Aorta (tissue), 5 donors: ENCODE data around the gene RTEL1. TPM values are rescaled to one million over a fixed set of nuclear protein-coding genes. Genes with fewer than 3 reads are reported as not detected.

Experiments
- ATAC-seq: fragments of 200-7000 bp; cut with Tn5 transposase; one replicate; pipeline ENCODE4 v1.9.1; 2022; ENCODE audit warnings: moderate library complexity; ENCODE audit not compliant: low FRiP score
- DNase-seq, 2 donors: peaks; one replicate each; pipeline ENCODE4 v3.0.0-alpha.2; 2020
- H3K27ac ChIP-seq, 2 donors: one replicate each; pipeline ENCODE4 v1.5.1; 2013; ENCODE audit warnings: low read length in 2 of 2, mild to moderate bottlenecking in 2 of 2, moderate library complexity in 2 of 2, control low read depth in 1 of 2, inconsistent platforms in 1 of 2, low read depth in 1 of 2
- H3K27me3 ChIP-seq, 2 donors: one replicate each; pipeline ENCODE4 v1.6.1; 2013; ENCODE audit warnings: control low read depth in 1 of 2, low read length in 1 of 2, mild to moderate bottlenecking in 1 of 2, moderate library complexity in 1 of 2; ENCODE audit not compliant: insufficient read depth in 2 of 2, control insufficient read depth in 1 of 2
- H3K36me3 ChIP-seq, 2 donors: one replicate each; pipeline ENCODE4 v1.6.1; 2013; ENCODE audit warnings: control low read depth in 1 of 2, low read length in 1 of 2, mild to moderate bottlenecking in 1 of 2; ENCODE audit not compliant: insufficient read depth in 2 of 2, control insufficient read depth in 1 of 2
- H3K4me1 ChIP-seq, 2 donors: one replicate each; pipeline ENCODE4 v1.6.1; 2013; ENCODE audit warnings: low read length in 2 of 2, control low read depth in 1 of 2, mild to moderate bottlenecking in 1 of 2, moderate library complexity in 1 of 2; ENCODE audit not compliant: insufficient read depth in 2 of 2, control insufficient read depth in 1 of 2
- H3K4me3 ChIP-seq, 2 donors: one replicate each; pipeline ENCODE4 v1.5.1; 2013; ENCODE audit warnings: low read length in 2 of 2, control low read depth in 1 of 2, mild to moderate bottlenecking in 1 of 2
- H3K9me3 ChIP-seq: one replicate; pipeline ENCODE4 v1.6.1; 2013; ENCODE audit warnings: mild to moderate bottlenecking, low read length; ENCODE audit not compliant: control insufficient read depth
- WGBS, 2 donors: extraction: QIAGEN DNeasy Blood & Tissue Kit; methylation state at CpG; one replicate each; pipeline ENCODE4 v1.1.7; 2013; 5-methylcytosine and 5-hydroxymethylcytosine counted together
- intact Hi-C, 2 donors: fragments of 100-400 bp; cut with DNase I; formaldehyde crosslinking; loops; one replicate each; pipeline versions ENCODE4 v1.14.2 to v1.15.0; 2022
- polyA plus RNA-seq, 2 donors: library from polyadenylated mRNA; stranded (reverse); fragments of 200-250 nt; gene quantifications; one replicate each; pipeline ENCODE4 v1.2.3, GENCODE V29; 2013
- total RNA-seq, 2 donors: library from RNA; stranded (reverse); fragmentation: NEBNext Ultra II Directional; extraction: Animal tissue kit (Norgen Biotek cat#: 25700); gene quantifications; one replicate each; pipeline ENCODE4 v1.2.1, GENCODE V29; 2021
- donor health status: healthy with polysubstance abuse.
- donor health status: Bipolar disorder and iron deficiency.
- donor health status: DM: no; HTN: no; CAD: no.
- donor health status: DM: no; HTN: no; CAD: no.
- donor health status: DM: yes; HTN: yes; CAD: no.

The RTEL1 gene
- total and polyA plus RNA-seq, 4 donors: 6.8 to 114 (median 39.3) TPM

DNA sequence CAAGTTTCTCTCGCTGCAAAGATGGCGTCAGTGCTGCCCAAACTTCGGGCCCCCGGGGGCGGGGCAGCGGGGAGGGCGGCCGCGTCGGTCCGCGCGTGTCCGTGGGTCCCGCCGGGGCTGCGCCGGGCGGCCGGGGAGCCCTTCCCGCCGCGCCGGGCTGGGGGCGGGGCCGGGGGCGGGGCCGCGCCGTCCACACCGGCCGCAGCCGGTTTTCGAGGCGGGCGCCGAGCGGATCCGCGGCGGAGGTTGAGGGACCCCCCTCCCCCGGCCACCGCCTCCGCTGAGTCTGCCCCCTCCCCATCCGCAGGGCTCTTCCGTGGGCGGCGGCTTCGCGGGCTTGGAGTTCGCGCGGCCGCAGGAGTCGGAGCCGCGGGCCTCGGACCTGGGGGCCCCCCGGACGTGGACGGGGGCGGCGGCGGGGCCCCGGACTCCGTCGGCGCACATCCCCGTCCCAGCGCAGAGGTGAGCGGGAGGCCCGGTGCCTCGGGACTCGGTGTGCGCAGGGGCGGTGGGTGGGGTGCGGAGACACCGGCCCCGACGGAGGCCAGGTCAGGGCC is 82.0 kb downstream of the RTEL1 start:
- peaks cover 0 to 1% of the 10 kb centered on the region in 2 donors for H3K36me3 ChIP-seq
- peak overlapping the region; percentile 63 to 68 for H3K27ac ChIP-seq
- intact Hi-C loops: no loop called here
- ATAC-seq (peak; percentile 0), DNase-seq (peak; percentile 73 to 86)
- H3K9me3 ChIP-seq: no peaks in the 10 kb centered on the region
- 0 to 1% methylated on average over 42 to 80 of the region's 80 CpGs for WGBS, 2 donors
- H3K4me3 ChIP-seq: peak overlapping the region; percentile 73 to 77
- no peaks in the 10 kb centered on the region for H3K27me3 ChIP-seq
- H3K4me1 ChIP-seq: no peaks in the 10 kb centered on the region

DNA sequence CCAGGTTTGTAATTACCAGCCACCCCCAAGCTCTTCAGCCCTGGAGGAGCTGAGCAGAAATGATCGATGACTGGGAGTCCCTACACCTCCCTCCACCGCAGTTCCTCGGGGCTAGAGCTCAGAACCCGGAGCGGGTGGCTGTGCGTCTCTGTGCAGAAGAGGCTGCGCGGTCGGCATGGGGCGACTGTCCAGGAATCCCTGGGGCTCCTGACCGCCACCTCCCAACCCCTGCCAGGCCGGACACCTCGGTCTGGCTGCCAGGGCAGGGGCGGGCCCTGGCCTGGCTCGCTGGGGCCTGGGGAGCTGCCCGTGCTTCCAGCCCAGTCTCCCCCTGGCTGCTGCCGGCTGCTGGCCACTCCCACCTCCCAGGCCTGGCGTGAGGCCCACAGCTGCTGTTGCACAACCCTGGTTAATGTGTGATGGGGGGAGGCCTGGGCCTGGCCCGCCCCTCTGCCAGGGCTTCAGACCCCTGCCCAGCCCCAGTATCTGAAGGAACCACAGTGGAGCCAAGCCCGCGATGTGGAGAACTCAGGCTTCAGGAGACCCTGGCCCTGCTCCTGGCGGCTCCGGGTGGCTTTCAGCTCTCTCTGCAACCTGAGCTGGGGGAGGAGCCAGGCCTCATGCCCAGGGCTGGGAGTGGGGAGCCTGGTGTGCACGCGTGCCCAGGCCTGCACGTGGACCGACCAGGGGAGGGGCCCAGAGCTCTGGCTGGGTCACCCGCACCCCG is 82.7 kb downstream of the RTEL1 start:
- DNase-seq (peak; percentile 95 to 98), ATAC-seq (peak; percentile 89)
- H3K36me3 ChIP-seq: peaks cover 0 to 1% of the 10 kb centered on the region in 2 donors
- no peaks in the 10 kb centered on the region for H3K4me1 ChIP-seq
- H3K27me3 ChIP-seq: no peaks in the 10 kb centered on the region
- 1% methylated on average over 27 to 29 of the region's 29 CpGs for WGBS, 2 donors
- H3K27ac ChIP-seq: peak overlapping the region in 1 of 2 donors; percentile 68
- intact Hi-C loops: no loop called here
- H3K4me3 ChIP-seq: peak overlapping the region; percentile 73 to 77
- H3K9me3 ChIP-seq: no peaks in the 10 kb centered on the region

DNA sequence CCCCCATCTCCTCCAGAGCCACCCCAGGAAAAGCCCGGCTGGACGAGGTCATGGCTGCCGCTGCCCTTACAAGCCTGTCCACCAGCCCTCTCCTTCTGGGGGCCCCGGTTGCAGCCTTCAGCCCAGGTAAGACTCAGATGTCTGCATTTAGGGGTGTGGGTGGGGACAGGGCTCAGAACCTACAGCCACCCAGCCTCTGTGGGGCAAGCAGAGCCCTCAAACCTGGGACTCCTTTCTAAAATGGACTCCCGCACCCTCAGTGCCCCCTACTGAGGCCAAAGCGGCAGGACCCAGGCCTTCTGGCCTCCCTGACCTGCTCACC is 83.2 kb downstream of the RTEL1 start:
- H3K27ac ChIP-seq: no peak overlapping the region
- peaks cover 0 to 1% of the 10 kb centered on the region in 2 donors for H3K36me3 ChIP-seq
- peak overlapping the region in 1 of 2 donors; percentile 77 for H3K4me3 ChIP-seq
- no peak for ATAC-seq
- no peaks in the 10 kb centered on the region for H3K27me3 ChIP-seq
- no peaks in the 10 kb centered on the region for H3K9me3 ChIP-seq
- intact Hi-C loops: no loop called here
- H3K4me1 ChIP-seq: no peaks in the 10 kb centered on the region
- no peak for DNase-seq
- WGBS, 2 donors: 12 to 23% methylated on average over 6 of the region's 6 CpGs

DNA sequence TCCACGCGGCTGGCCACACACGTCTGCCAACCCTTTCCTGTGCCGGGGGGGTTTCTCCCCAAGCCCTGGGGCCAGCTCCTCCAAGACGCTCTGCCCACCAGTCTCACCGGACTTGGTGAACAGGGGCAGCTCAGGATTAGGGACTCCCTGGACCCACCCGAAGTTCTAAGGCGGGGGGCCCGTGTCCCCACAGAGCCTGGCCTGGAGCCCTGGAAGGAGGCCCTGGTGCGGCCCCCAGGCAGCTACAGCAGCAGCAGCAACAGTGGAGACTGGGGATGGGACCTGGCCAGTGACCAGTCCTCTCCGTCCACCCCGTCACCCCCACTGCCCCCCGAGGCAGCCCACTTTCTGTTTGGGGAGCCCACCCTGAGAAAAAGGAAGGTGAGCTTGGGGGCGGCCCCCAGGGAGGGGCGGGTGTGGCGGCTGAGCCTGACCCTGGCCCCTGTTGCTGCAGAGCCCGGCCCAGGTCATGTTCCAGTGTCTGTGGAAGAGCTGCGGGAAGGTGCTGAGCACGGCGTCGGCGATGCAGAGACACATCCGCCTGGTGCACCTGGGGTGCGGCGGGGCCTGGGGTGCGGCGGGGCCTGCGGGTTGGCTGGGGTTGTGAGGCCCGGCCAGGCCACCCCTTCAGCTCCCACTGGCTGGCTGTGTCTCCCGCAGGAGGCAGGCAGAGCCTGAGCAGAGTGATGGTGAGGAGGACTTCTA is 83.7 kb downstream of the RTEL1 start:
- WGBS, 2 donors: 82 to 83% methylated on average over 29 to 30 of the region's 30 CpGs
- Histone ChIP-seq H3K9me3 (no peaks in the 10 kb centered on the region), H3K36me3 (peaks cover 0 to 1% of the 10 kb centered on the region in 2 donors), H3K27me3 (no peaks in the 10 kb centered on the region), H3K4me3 (no peak overlapping the region), H3K4me1 (no peaks in the 10 kb centered on the region), H3K27ac (no peak overlapping the region)
- DNase-seq (peak; percentile 56 to 71), ATAC-seq (no peak)
- intact Hi-C loops: no loop called here

DNA sequence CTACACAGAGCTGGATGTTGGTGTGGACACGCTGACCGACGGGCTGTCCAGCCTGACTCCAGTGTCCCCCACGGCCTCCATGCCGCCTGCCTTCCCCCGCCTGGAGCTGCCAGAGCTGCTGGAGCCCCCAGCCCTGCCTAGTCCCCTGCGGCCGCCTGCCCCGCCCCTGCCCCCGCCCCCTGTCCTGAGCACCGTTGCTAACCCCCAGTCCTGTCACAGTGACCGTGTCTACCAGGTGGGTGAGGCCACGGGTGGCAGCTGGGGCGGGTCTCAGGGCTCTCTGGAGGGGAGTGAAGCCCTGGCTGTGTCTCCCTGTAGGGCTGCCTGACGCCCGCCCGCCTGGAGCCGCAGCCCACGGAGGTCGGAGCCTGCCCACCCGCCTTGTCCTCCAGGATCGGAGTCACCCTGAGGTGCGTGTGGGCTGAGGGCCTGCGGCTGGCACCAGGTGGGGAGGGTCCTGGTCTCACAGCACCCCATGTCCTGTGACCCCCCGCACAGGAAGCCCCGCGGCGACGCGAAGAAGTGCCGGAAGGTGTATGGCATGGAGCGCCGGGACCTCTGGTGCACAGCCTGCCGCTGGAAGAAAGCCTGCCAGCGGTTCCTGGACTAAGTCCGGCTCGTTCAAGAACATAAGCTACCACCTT is 84.4 kb downstream of the RTEL1 start:
- peak in 1 of 2 donors; percentile 76 for DNase-seq
- Histone ChIP-seq H3K4me3 (no peak overlapping the region), H3K27me3 (no peaks in the 10 kb centered on the region), H3K36me3 (peaks cover 0 to 1% of the 10 kb centered on the region in 2 donors), H3K4me1 (no peaks in the 10 kb centered on the region), H3K9me3 (no peaks in the 10 kb centered on the region), H3K27ac (no peak overlapping the region)
- intact Hi-C loops: no loop called here
- 83 to 85% methylated on average over 36 to 37 of the region's 37 CpGs for WGBS, 2 donors
- no peak for ATAC-seq

DNA sequence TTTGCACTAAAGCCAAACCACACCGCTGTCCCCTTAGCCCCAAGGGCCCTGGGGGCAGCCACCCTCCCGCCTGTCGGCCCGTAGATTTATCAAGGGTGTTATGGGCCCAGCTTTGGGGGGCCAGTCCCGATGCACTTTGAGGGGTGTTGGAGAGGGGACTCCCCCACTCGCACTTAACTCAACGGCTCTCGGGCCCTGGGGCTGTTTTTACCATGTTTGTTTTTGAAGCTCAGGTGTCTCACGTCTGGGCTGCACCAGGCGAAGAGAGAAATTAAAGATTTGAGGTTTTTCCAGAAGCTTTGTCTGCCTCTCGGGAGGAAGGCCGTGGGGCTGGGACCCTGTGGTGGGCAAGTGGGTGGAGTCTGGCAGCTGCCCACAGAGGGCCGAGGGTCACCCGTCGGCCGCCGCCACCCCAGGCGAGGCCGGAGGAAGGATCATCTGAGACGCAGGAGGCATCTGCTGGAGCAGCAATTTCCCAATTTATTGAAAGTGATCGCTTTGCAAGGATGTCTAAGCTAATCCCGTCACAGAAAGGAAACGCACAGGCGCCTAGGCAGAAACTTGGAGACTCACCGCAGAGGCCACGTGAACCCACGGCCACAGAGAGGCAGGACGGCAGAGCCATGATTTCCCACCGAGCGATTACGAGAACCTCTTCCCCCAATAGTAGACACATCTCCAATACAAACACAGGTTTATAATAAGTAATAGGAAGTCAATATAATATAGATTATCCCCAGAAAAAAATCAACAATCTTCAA is 85.3 kb downstream of the RTEL1 start:
- no peak overlapping the region for H3K4me3 ChIP-seq
- no peak for ATAC-seq
- WGBS, 2 donors: 82 to 85% methylated on average over 31 of the region's 31 CpGs
- H3K36me3 ChIP-seq: peaks cover 0 to 1% of the 10 kb centered on the region in 2 donors
- intact Hi-C loops: no loop called here
- no peaks in the 10 kb centered on the region for H3K4me1 ChIP-seq
- no peak overlapping the region for H3K27ac ChIP-seq
- no peaks in the 10 kb centered on the region for H3K27me3 ChIP-seq
- H3K9me3 ChIP-seq: no peaks in the 10 kb centered on the region
- DNase-seq: peak in 1 of 2 donors; percentile 50

DNA sequence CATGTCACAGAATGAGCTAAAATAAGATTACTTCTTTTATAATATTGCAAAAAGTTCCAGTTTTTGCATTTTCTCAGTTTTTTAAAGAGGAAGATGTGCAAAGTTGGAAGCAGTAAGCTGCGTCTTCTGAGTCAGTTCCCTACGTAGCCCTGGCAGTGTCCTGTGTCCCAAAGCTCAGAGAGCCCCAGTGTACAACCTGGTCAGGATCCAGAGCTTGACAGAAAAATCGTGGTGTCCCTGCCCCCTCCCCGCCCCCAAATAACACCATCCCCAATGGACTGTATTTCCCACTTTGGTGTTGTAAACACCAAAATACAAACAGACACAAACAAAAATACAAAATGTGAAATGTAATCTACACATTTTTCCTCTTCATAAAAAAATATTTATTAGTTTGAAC is 86.0 kb downstream of the RTEL1 start:
- no peaks in the 10 kb centered on the region for H3K4me1 ChIP-seq
- 62% methylated on average over 4 of the region's 4 CpGs for WGBS, 2 donors
- H3K9me3 ChIP-seq: no peaks in the 10 kb centered on the region
- DNase-seq: peak in 1 of 2 donors; percentile 2
- H3K4me3 ChIP-seq: no peak overlapping the region
- no peak overlapping the region for H3K27ac ChIP-seq
- no peaks in the 10 kb centered on the region for H3K27me3 ChIP-seq
- no peak for ATAC-seq
- intact Hi-C loops: no loop called here
- peaks cover 0 to 1% of the 10 kb centered on the region in 2 donors for H3K36me3 ChIP-seq
